H1 (cell line): ENCODE results near the gene CUL9. TPM values are rescaled to one million over a fixed set of nuclear protein-coding genes. Genes with fewer than 3 reads are reported as not detected.

Source experiments
- ATF2 ChIP-seq: IDR thresholded peaks from 2 replicates; pipeline ENCODE4 v1.6.1; 2012; ENCODE audit warnings: low read length, inconsistent platforms
- BRCA1 ChIP-seq: IDR thresholded peaks from 2 replicates; pipeline ENCODE4 v1.6.1; 2012; ENCODE audit warnings: low read depth, low read length, improper control_type of control experiment
- CBX5 ChIP-seq: fragments of 300-800, 300-1000 bp; sonication (generic); IDR thresholded peaks from 2 replicates; pipeline ENCODE4 v1.7.1; 2016; ENCODE audit warnings: antibody characterized with exemption, low read length, low read depth
- CHD7 ChIP-seq: fragments of 300-600 bp; sonication (generic); IDR thresholded peaks from 2 replicates; pipeline ENCODE4 v1.7.1; 2012; ENCODE audit warnings: low read length, moderate library complexity, mild to moderate bottlenecking, inconsistent platforms; ENCODE audit not compliant: insufficient replicate concordance
- CREB1 ChIP-seq: IDR thresholded peaks from 2 replicates; pipeline ENCODE4 v1.6.1; 2012; ENCODE audit warnings: inconsistent platforms
- KDM5A ChIP-seq: fragments of 200-600 bp; IDR thresholded peaks from 2 replicates; pipeline ENCODE4 v1.7.1; 2012; ENCODE audit warnings: mild to moderate bottlenecking, low read length, inconsistent platforms, mixed read lengths
- PHF8 ChIP-seq: fragments of 200-600 bp; sonication (generic); conservative IDR thresholded peaks from 2 replicates; pipeline ENCODE4 v1.7.1; 2012; ENCODE audit warnings: low read depth, mild to moderate bottlenecking, inconsistent platforms, low read length, moderate library complexity
- POLR2AphosphoS5 ChIP-seq: IDR thresholded peaks from 2 replicates; pipeline ENCODE4 v1.6.1; 2011; ENCODE audit warnings: low read depth, low read length
- RNF2 ChIP-seq: fragments of 200-900, 300-1000 bp; sonication (generic); IDR thresholded peaks from 2 replicates; pipeline ENCODE4 v1.7.1; 2016; ENCODE audit warnings: borderline replicate concordance, low read depth, mild to moderate bottlenecking, antibody characterized with exemption, low read length; ENCODE audit not compliant: poor library complexity, severe bottlenecking; ENCODE audit errors: missing control alignments
- SIX5 ChIP-seq: IDR thresholded peaks from 2 replicates; pipeline ENCODE4 v1.6.1; 2011; ENCODE audit warnings: mild to moderate bottlenecking, low read depth, low read length
- SP1 ChIP-seq: IDR thresholded peaks from 2 replicates; pipeline ENCODE4 v1.6.1; 2011; ENCODE audit warnings: low read depth, low read length
- polyA plus RNA-seq, 7 experiments: library from polyadenylated mRNA; depleted of rRNA in 3 of 7; stranded (reverse) in 5 of 7; unstranded in 2 of 7; fragments of >200 nt in 5 of 7; fragments of 200-250 nt in 2 of 7; gene quantifications; 1 replicate in 5 of 7; 2 replicates in 1 of 7; 4 replicates in 1 of 7; pipeline versions ENCODE4 v1.2.1 to v1.2.3, GENCODE V29; 2011 to 2013; ENCODE audit warnings: missing spikeins in 2 of 7, mixed read lengths in 2 of 7
- total RNA-seq: library from RNA; stranded (reverse); fragmentation: NEBNext Ultra II Directional; extraction: Animal tissue kit (Norgen Biotek cat#: 25700); gene quantifications from 2 replicates; pipeline ENCODE4 v1.2.1, GENCODE V29; 2021

Gene CUL9
- total and polyA plus RNA-seq, 2 of the 8 experiments (the other 6 are each of a cell fraction or from before 2014, with no cell fraction given) = 7.7 to 9.8 TPM

- TF ChIP-seq CHD7 (no peak), CREB1 (no peak), KDM5A (no peak), CBX5 (no peak), BRCA1 (no peak), SIX5 (no peak), RNF2 (no peak), SP1 (no peak), POLR2AphosphoS5 (no peak), ATF2 (no peak), PHF8 (no peak)
These were observed 32.7 kb upstream of the CUL9 start (continued) for GRCh38 chr6:43149265-43149664.
